ENCODE results near the gene MTFP1. TPM values are rescaled to one million over a fixed set of nuclear protein-coding genes. Genes with fewer than 3 reads are reported as not detected.
A peak's percentile ranks its signal among the peaks of the same experiment; 100 is the strongest.
"Not testable (repeated sequence)": the region's sequence is repeated elsewhere in the genome, so short reads cannot be mapped to it uniquely, and the experiment has no call there.

The MTFP1 gene
- total RNA-seq, 1 donor from 2014 or later: 7.9 TPM

- no peak for DNase-seq (ENCODE audit: low spot score)
These were observed 23.4 kb upstream of the MTFP1 start for GRCh38 chr22:30402028-30402765.

GRCh38 chr22:30402766-30403104 lies 22.8 kb upstream of the MTFP1 start:
- not testable (repeated sequence) for DNase-seq (ENCODE audit: low spot score)

DNA sequence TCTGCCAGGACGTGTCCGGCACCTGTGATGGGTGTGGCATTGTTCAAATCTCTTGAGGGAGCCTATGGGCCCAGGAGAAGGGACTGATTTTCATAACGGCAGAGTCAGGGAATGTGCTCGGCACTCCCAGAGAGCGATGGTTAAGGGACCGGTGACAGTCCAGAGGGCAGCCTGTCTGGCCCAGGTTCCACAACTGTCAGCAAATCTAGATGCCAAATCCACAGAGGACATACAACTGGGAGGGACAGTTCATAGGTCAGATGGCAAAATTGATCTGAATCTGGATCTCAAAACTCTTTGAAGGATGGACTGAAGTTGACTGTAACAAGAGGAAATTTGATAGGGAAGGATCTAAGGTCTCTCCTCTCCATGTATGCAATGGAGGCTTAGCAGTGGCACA lies 21.3 kb upstream of the MTFP1 start:
- no peak for DNase-seq (ENCODE audit: low spot score)

- DNase-seq (ENCODE audit: low spot score): no peak
These were observed 19.8 kb upstream of the MTFP1 start for GRCh38 chr22:30405731-30406130.

- no peak for DNase-seq (ENCODE audit: low spot score)
These were observed 19.2 kb upstream of the MTFP1 start for GRCh38 chr22:30406400-30406799.

GRCh38 chr22:30408388-30409102 lies 17.0 kb upstream of the MTFP1 start:
- no peak for DNase-seq (ENCODE audit: low spot score)

DNA sequence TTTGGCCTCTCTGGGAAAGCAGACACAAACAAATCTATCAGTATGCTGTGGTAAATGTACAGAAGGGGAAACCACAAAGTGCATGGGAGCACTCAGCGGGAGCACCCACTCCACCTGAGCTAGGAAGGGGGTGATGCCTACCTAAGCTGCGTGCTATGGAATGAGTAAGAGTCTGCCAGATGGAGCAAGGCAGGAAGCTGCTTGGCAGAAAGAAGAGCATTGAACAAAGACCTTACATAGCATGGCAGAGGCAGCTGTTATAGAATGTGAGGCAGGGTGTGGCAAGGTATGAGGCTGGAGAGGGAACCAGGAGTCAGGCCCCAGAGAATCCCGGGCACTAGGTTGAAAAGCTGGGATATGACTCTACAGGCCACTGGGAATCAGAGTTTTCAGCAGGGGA lies 13.8 kb upstream of the MTFP1 start:
- no peak for DNase-seq (ENCODE audit: low spot score)

- no peak for DNase-seq (ENCODE audit: low spot score)
These were observed 12.6 kb upstream of the MTFP1 start for GRCh38 chr22:30413001-30413400.

GRCh38 chr22:30413745-30414524 lies 11.6 kb upstream of the MTFP1 start:
- DNase-seq (ENCODE audit: low spot score): no peak

DNA sequence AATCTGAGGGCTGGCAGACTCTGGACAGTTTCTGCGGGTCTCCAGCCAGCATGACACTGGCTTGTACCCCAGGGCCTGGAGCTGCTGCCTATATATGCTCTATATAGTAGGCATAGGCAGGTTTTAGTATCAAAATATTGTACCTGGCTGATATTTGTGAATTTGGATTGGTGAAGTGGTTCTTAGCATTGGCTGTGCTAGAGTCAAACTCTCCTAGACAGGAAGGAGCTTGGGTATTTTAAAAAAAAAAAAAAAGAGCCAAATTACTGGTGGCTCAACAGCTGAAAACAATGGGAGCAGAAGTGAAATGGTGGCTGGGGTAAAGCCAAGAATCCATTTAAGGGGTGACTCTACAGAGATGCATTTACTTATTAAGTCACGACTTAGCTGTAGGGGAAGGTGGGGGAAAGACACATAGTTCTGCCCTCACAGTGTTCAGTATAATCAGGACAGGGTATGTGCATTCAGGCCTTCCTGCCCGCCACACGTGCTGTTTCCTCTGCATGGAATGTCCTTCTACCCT lies 11.0 kb upstream of the MTFP1 start:
- DNase-seq (ENCODE audit: low spot score): no peak

GRCh38 chr22:30416403-30416802 lies 9.2 kb upstream of the MTFP1 start:
- DNase-seq (ENCODE audit: low spot score): no peak

DNA sequence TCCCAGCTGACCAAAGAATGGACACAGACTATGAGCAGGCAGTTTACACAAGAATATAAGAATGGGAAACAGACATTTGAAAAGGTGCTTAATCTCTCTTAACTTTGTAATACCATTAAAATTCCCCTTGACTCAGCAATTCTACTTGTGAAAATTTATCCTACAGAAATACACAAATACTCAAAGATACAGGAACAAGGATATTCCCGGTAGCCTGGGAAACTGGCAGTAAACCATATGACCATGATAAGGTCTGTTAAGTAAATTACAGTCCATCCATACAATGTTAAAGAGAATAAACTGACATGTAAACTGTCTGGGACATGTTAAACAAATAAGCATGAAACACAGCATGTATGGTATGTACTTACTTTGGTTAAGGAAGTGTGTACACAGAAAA lies 8.7 kb upstream of the MTFP1 start:
- DNase-seq (ENCODE audit: low spot score): no peak

DNA sequence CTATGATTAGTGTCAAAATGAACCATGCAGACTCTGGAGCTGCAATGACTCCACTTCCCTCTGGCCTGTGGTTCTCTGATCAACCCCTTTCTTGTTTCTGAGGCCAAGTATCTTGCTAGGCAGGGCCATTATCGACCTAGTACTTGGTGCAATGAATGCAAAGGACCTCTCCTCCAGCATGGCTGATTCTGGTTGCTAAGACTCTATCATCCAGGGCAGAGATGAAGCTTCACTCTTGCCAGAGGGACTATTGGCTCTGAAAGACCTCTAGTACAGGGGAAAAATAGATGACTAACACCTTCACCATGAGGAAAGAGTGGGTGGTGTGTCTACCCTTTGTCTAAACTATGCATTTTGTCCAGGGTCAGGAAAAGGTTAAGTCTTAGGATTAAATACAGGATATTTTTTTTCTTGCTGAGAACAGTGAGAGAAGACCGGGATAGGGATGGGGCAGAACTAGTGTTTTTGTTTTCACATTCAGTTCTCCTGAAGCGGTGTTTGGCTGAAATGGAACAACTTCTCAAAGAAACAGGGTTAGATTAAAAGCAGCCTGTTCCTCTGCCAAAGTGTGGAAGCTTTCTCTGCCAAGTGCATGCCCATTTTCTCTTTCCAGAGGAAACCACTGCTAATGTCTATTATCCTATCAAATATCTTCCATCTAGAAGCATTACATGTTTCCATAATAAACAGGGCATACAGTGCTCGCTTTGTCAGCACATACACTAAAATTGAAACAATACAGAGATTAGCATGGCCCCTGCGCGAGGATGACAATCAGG lies 5.0 kb upstream of the MTFP1 start:
- no peak for DNase-seq (ENCODE audit: low spot score)

DNA sequence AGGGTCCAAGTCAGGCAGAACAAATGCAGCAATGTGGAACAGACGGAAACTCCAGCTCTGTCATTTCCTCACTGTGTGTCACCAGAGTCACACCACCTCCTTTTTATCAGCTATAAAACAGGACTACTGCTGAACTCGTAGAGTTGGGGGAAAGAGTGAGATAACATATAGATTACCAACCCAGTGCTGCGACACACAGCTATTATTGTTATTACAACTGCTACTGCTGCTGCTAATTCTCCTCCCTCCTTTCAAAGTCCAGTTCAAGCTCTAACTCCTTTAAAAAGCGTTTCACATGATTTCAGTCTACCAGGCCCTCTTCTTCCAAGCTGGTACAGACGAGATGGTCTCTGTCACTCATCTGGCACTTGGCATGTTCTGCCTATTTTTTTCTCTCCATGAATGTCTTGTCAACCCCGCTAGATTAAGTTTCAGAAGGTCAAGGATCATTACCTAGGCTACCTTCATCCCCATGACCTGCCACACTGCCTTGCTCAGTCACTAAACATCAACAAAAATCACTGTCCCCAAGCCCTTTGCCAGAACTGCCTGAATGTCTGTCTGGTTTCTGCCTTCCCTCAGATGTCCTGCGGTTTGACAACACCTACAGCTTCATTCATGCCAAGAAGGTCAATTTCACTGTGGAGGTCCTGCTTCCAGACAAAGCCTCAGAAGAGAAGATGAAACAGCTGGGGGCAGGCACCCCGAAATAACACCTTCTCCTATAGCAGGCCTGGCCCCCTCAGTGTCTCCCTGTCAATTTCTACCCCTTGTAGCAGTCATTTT lies 3.7 kb upstream of the MTFP1 start:
- no peak for DNase-seq (ENCODE audit: low spot score)

DNA sequence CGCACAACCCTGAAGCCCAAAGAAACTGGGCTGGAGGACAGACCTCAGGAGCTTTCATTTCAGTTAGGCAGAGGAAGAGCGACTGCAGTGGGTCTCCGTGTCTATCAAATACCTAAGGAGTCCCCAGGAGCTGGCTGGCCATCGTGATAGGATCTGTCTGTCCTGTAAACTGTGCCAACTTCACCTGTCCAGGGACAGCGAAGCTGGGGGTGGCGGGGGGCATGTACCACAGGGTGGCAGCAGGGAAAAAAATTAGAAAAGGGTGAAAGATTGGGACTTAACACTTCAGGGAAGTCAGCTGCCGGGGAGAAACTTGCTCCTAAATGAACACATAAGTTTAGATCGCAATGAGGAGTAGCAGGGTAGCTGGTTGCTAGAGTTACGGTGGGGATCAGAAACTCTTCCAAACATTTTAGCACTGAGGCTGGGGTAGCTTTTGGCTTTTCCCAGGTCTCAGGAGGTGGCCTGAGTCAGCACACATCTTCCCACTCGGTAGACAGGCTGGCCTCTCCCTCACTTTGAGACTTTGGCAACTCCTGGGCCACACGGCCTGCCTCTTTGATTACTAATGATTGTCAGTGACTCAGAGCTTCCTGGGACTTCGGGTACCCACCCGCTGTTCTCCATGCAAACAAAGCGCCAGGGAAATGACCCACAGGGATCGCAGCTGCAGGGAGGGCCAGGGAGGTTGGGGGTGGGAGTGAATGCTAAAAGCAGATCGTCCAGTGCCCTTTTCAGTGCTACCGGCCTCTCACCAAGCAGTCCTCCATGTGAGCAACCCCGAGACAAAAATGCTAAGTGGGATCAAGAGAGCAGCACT lies 2.9 kb upstream of the MTFP1 start:
- DNase-seq (ENCODE audit: low spot score): peak; percentile 72

- no peak for DNase-seq (ENCODE audit: low spot score)
These were observed 2.1 kb upstream of the MTFP1 start for GRCh38 chr22:30423301-30423958.

- DNase-seq (ENCODE audit: low spot score): peak; percentile 100
These were observed 1.5 kb upstream of the MTFP1 start for GRCh38 chr22:30423959-30424533.

DNA sequence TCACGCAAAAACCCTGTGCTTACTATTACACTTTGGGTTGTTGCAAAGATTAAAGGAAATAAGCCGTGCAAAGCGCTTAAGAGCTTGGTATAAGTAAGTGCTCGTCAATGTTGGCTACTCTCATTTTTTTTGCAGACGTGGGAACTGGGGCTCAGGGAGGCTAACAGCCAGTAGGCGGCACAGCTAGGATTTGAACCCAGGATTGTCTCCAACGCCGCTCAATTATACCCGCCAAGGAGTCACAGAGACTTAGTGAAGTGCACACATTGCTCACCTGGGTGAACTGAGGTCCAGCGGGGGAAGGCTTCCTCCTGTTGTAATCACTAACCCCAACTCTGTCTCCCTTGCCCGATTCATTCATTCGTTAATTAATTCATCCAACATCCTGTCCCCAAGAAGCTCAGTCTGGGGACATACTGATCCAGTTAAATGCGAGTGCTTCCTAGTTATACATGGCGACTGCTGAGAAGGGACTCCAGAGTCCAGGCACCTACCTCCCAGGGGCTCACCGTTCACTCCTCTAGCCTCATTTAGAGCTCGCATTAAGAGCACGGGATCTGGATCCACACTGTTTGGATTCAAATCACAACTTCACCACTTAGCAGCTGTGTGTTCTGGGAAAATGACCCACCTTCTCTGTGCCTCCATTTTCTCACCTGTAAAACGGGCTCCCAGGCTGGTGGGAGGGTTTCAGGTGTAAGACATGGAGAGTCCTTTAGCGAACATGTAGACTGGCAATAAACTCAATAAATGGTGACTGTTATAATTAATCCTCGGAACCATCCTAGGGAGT lies 838 bp upstream of the MTFP1 start:
- no peak for DNase-seq (ENCODE audit: low spot score)
